Duodenal mucosa (tissue), 2 donors: Measurements from ENCODE around the gene L3MBTL2.
"Not testable (repeated sequence)": the region's sequence is repeated elsewhere in the genome, so short reads cannot be mapped to it uniquely, and the experiment has no call there.

Source experiments
- H3K27ac ChIP-seq: one replicate; pipeline ENCODE4 v1.7.0; 2013; ENCODE audit warnings: low read depth, low read length
- H3K27me3 ChIP-seq, 2 donors: one replicate each; pipeline ENCODE4 v1.7.0; 2013; ENCODE audit warnings: low read length in 2 of 2, control low read depth in 1 of 2; ENCODE audit not compliant: insufficient read depth in 2 of 2, control insufficient read depth in 1 of 2
- H3K36me3 ChIP-seq, 2 donors: one replicate each; pipeline ENCODE4 v1.7.0; 2013; ENCODE audit warnings: low read length in 2 of 2, control low read depth in 1 of 2; ENCODE audit not compliant: insufficient read depth in 2 of 2, control insufficient read depth in 1 of 2
- H3K4me1 ChIP-seq, 2 donors: one replicate each; pipeline ENCODE4 v1.7.0; 2013; ENCODE audit warnings: low read length in 2 of 2, control low read depth in 1 of 2; ENCODE audit not compliant: insufficient read depth in 2 of 2, control insufficient read depth in 1 of 2
- H3K4me3 ChIP-seq, 2 donors: one replicate each; pipeline ENCODE4 v1.7.0; 2013; ENCODE audit warnings: low read length in 2 of 2, low read depth in 1 of 2
- H3K9ac ChIP-seq, 2 donors: one replicate each; pipeline ENCODE4 v1.7.0; 2013; ENCODE audit warnings: low read length in 2 of 2, low read depth in 1 of 2
- H3K9me3 ChIP-seq, 2 donors: one replicate each; pipeline ENCODE4 v1.7.0; 2013; ENCODE audit warnings: low read length in 2 of 2, control low read depth in 1 of 2; ENCODE audit not compliant: control insufficient read depth in 1 of 2

The L3MBTL2 gene

DNA sequence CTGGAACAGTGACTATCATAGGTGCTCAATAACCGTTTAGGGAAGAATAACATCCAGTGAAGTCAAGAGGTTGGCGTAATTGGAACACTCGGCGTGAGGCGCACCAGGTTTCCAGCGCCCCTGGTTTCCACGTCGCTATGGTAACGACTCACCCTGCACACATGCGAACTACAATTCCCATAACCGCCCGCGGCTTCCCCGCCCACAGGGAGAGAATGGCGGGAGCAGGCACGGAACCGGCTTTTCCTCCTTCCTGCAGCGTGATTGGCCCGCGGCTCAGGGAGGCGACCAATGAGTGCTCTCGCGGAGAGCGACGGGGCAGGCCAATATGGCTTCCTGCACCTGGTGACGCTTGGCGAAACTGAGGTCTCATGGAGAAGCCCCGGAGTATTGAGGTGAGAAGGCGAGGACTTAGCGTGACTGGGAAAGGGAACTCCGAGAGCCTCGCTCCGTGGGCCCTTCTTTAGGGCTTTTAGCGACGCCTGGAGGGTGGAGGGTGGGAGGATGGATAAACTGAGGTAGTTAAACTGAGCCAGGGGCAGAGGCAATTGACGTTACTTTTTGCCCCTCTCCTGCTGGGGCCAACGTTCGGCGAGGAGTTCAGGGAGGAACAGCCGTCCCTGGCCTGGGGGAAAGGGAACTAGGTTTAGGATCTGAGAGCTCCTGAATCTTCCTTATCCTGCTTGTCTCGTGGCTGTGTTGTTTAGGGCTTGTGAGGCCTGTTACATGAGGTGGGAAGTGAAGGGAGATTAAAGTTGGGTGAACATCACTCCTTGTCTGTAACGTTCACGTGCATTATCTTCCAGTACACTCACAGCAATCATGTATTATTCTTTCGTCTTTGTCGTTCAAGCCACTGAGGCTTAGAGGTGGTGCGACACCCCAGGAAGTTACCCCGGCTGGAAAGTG, at the start of gene L3MBTL2:
Gene L3MBTL2 (plus strand): TSS at position 321 of the 909 bp plus-strand sequence. CDS start 51 bp downstream, at position 372.
- Histone ChIP-seq H3K9ac (peak within 1 kb of the TSS; percentile 86 to 93), H3K9me3 (no peaks in the 10 kb centered on the region), H3K4me3 (peak within 1 kb of the TSS; percentile 96 to 100), H3K27me3 (no peaks in the 10 kb centered on the region), H3K36me3 (peaks cover 4 to 6% of the 10 kb centered on the region in 2 donors), H3K27ac (no peak within 1 kb of the TSS), H3K4me1 (peaks cover 0 to 20% of the 10 kb centered on the region in 2 donors)

DNA sequence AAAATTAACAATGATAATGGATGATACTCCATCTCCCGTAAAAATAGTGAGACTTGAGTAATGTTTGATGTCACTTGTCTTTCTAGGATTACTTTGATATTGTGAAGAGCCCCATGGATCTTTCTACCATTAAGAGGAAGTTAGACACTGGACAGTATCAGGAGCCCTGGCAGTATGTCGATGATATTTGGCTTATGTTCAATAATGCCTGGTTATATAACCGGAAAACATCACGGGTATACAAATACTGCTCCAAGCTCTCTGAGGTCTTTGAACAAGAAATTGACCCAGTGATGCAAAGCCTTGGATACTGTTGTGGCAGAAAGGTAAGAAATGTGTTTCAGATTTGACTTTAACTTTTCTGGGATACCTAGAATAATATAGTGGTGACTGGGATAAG, 48.0 kb upstream of the L3MBTL2 start:
- H3K4me3 ChIP-seq: no peak overlapping the region
- H3K27me3 ChIP-seq: no peaks in the 10 kb centered on the region
- no peak overlapping the region for H3K27ac ChIP-seq
- no peaks in the 10 kb centered on the region for H3K4me1 ChIP-seq
- no peaks in the 10 kb centered on the region for H3K9me3 ChIP-seq
- peaks cover 64 to 95% of the 10 kb centered on the region in 2 donors for H3K36me3 ChIP-seq
- H3K9ac ChIP-seq: no peak overlapping the region

DNA sequence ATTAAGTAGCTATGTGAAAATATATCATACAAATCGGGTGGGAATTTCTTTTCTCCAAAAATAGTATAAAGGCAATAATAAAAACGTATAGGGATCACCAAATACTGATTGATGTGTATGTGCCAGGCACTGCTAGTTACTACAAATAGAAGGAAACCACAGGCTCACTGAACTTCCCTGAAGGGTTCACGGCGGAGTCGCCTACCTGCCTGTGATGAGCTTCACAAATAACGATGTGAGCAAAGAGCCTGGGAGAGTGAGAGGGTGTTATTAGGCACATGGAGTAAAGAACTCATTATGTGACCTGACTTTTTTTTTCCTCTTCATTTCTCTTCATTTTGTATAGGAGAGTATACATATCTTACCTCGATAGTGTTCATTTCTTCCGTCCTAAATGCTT, 36.0 kb upstream of the L3MBTL2 start:
- no peak overlapping the region for H3K4me3 ChIP-seq
- no peak overlapping the region for H3K27ac ChIP-seq
- no peaks in the 10 kb centered on the region for H3K4me1 ChIP-seq
- no peaks in the 10 kb centered on the region for H3K27me3 ChIP-seq
- no peaks in the 10 kb centered on the region for H3K9me3 ChIP-seq
- H3K36me3 ChIP-seq: peaks cover 52 to 81% of the 10 kb centered on the region in 2 donors
- no peak overlapping the region for H3K9ac ChIP-seq

DNA sequence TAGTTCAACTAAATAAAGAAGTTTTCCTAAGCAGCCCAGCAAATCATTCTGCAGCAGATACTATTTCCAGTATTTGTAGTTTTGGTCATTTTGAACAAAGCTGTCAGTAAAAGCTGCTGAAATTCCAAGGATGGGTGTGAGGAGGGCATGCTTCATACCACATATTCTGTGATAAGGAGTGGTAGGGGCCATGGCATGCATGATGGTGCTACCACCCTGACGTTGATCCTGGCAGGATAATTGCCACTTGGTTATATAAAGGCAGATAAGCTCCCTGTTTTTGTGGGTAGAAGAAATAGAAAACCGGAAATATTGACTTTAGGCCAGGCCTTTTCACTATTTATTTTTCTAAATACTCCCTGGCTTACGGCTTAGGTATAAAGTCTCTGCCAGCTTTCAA, 33.1 kb upstream of the L3MBTL2 start:
- Histone ChIP-seq H3K27me3 (no peaks in the 10 kb centered on the region), H3K36me3 (peaks cover 51 to 88% of the 10 kb centered on the region in 2 donors), H3K9ac (no peak overlapping the region), H3K4me1 (no peaks in the 10 kb centered on the region), H3K9me3 (no peaks in the 10 kb centered on the region), H3K4me3 (no peak overlapping the region), H3K27ac (no peak overlapping the region)

DNA sequence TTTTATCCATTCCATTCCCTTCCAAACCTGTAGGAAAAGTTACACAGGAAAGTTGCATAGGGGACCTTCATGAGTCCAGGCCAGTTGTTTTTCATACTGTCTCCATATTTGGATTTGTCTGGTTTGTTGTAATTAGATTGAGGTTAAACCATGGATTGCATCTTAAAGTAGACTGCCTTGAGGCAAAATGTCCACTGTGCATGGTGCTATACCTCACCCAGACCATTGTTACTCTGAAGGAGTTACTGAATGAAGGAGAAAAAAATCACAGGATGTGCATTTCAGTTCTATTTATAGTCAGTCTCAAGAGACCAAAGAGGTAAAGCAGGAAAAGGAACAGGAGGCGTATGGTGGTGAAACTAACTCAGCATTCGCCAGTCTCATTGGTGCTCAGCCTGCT, 29.6 kb upstream of the L3MBTL2 start:
- Histone ChIP-seq H3K27me3 (no peaks in the 10 kb centered on the region), H3K9me3 (no peaks in the 10 kb centered on the region), H3K27ac (no peak overlapping the region), H3K4me1 (no peaks in the 10 kb centered on the region), H3K9ac (no peak overlapping the region), H3K4me3 (no peak overlapping the region), H3K36me3 (peaks cover 46 to 89% of the 10 kb centered on the region in 2 donors)

DNA sequence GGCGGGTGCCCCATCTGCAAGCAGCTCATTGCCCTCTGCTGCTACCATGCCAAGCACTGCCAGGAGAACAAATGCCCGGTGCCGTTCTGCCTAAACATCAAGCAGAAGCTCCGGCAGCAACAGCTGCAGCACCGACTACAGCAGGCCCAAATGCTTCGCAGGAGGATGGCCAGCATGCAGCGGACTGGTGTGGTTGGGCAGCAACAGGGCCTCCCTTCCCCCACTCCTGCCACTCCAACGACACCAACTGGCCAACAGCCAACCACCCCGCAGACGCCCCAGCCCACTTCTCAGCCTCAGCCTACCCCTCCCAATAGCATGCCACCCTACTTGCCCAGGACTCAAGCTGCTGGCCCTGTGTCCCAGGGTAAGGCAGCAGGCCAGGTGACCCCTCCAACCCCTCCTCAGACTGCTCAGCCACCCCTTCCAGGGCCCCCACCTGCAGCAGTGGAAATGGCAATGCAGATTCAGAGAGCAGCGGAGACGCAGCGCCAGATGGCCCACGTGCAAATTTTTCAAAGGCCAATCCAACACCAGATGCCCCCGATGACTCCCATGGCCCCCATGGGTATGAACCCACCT, 28.0 kb upstream of the L3MBTL2 start:
- H3K27ac ChIP-seq: no peak overlapping the region

DNA sequence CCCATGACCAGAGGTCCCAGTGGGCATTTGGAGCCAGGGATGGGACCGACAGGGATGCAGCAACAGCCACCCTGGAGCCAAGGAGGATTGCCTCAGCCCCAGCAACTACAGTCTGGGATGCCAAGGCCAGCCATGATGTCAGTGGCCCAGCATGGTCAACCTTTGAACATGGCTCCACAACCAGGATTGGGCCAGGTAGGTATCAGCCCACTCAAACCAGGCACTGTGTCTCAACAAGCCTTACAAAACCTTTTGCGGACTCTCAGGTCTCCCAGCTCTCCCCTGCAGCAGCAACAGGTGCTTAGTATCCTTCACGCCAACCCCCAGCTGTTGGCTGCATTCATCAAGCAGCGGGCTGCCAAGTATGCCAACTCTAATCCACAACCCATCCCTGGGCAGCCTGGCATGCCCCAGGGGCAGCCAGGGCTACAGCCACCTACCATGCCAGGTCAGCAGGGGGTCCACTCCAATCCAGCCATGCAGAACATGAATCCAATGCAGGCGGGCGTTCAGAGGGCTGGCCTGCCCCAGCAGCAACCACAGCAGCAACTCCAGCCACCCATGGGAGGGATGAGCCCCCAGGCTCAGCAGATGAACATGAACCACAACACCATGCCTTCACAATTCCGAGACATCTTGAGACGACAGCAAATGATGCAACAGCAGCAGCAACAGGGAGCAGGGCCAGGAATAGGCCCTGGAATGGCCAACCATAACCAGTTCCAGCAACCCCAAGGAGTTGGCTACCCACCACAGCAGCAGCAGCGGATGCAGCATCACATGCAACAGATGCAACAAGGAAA, 27.3 kb upstream of the L3MBTL2 start:
- H3K27me3 ChIP-seq: no peaks in the 10 kb centered on the region
- H3K9me3 ChIP-seq: no peaks in the 10 kb centered on the region
- peaks cover 37 to 72% of the 10 kb centered on the region in 2 donors for H3K36me3 ChIP-seq
- H3K4me3 ChIP-seq: no peak overlapping the region
- peaks cover 0 to 6% of the 10 kb centered on the region in 2 donors for H3K4me1 ChIP-seq
- H3K9ac ChIP-seq: no peak overlapping the region
- H3K27ac ChIP-seq: no peak overlapping the region

More for the DNA sequence above, 28.0 kb upstream of the L3MBTL2 start:
- H3K27me3 ChIP-seq: no peaks in the 10 kb centered on the region
- H3K9me3 ChIP-seq: no peaks in the 10 kb centered on the region
- peaks cover 0 to 6% of the 10 kb centered on the region in 2 donors for H3K4me1 ChIP-seq
- H3K36me3 ChIP-seq: peaks cover 43 to 79% of the 10 kb centered on the region in 2 donors
- no peak overlapping the region for H3K4me3 ChIP-seq
- H3K9ac ChIP-seq: no peak overlapping the region

DNA sequence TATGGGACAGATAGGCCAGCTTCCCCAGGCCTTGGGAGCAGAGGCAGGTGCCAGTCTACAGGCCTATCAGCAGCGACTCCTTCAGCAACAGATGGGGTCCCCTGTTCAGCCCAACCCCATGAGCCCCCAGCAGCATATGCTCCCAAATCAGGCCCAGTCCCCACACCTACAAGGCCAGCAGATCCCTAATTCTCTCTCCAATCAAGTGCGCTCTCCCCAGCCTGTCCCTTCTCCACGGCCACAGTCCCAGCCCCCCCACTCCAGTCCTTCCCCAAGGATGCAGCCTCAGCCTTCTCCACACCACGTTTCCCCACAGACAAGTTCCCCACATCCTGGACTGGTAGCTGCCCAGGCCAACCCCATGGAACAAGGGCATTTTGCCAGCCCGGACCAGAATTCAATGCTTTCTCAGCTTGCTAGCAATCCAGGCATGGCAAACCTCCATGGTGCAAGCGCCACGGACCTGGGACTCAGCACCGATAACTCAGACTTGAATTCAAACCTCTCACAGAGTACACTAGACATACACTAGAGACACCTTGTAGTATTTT, 26.6 kb upstream of the L3MBTL2 start:
- no peak overlapping the region for H3K4me3 ChIP-seq
- no peaks in the 10 kb centered on the region for H3K27me3 ChIP-seq
- H3K9ac ChIP-seq: no peak overlapping the region
- H3K9me3 ChIP-seq: no peaks in the 10 kb centered on the region
- peaks cover 0 to 6% of the 10 kb centered on the region in 2 donors for H3K4me1 ChIP-seq
- no peak overlapping the region for H3K27ac ChIP-seq
- peaks cover 30 to 65% of the 10 kb centered on the region in 2 donors for H3K36me3 ChIP-seq

DNA sequence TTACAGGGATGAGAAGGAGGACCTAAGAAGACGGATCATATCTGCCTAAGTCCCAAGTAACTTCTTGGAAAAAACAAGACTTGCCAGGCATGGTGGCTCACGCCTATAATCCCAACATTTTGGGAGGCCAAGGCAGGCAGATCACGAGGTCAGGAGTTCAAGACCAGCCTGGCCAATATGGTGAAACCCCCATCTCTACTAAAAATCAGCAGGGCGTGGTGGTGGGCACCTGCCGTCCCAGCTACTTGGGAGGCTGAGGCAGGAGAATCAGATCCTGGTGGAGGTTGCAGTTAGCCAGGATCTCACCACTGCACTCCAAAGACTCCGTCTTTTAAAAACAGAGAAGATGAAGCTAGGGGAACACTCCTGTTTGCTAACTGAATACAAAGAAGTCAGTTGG, 24.8 kb upstream of the L3MBTL2 start:
- H3K27me3 ChIP-seq, H3K4me1 ChIP-seq, H3K9ac ChIP-seq, H3K27ac ChIP-seq, H3K4me3 ChIP-seq, H3K9me3 ChIP-seq: not testable (repeated sequence)
- H3K36me3 ChIP-seq: peaks cover 27 to 47% of the 10 kb centered on the region in 2 donors
